Glutamatergic neuron (in vitro differentiated cells): Measurements from ENCODE around the gene MXD4. TPM values are rescaled to one million over a fixed set of nuclear protein-coding genes. Genes with fewer than 3 reads are reported as not detected.
"Not testable (repeated sequence)": the region's sequence is repeated elsewhere in the genome, so short reads cannot be mapped to it uniquely, and the experiment has no call there.

ENCODE experiments used
- DNase-seq: peaks from one replicate; pipeline ENCODE4 v3.0.0; 2022
- H3K27ac Mint-ChIP-seq: one replicate; pipeline ENCODE4 v1.8.0; 2020; ENCODE audit warnings: mild to moderate bottlenecking, mixed read lengths, inconsistent platforms; ENCODE audit not compliant: unreplicated experiment
- H3K27me3 Mint-ChIP-seq: one replicate; pipeline ENCODE4 v1.8.0; 2020; ENCODE audit warnings: mild to moderate bottlenecking, moderate library complexity, mixed read lengths, inconsistent platforms; ENCODE audit not compliant: unreplicated experiment
- H3K36me3 Mint-ChIP-seq: one replicate; pipeline ENCODE4 v1.8.0; 2020; ENCODE audit warnings: mild to moderate bottlenecking, mixed read lengths, inconsistent platforms; ENCODE audit not compliant: unreplicated experiment
- H3K4me1 Mint-ChIP-seq: one replicate; pipeline ENCODE4 v1.8.0; 2020; ENCODE audit warnings: mild to moderate bottlenecking, low read depth, mixed read lengths, inconsistent platforms; ENCODE audit not compliant: unreplicated experiment
- H3K4me3 Mint-ChIP-seq: one replicate; pipeline ENCODE4 v1.8.0; 2020; ENCODE audit warnings: mild to moderate bottlenecking, mixed read lengths, inconsistent platforms; ENCODE audit not compliant: unreplicated experiment
- H3K9me3 Mint-ChIP-seq: one replicate; pipeline ENCODE4 v1.8.0; 2020; ENCODE audit warnings: mild to moderate bottlenecking, moderate library complexity, mixed read lengths, inconsistent platforms; ENCODE audit not compliant: unreplicated experiment
- total RNA-seq: library from RNA; stranded (reverse); fragmentation: NEBNext Ultra II Directional; extraction: Animal tissue kit (Norgen Biotek cat#: 25700); gene quantifications from one replicate; pipeline ENCODE4 v1.2.1, GENCODE V29; 2021; ENCODE audit not compliant: unreplicated experiment
- TF ChIP-seq, protein P1 (sequence below): fragments of 200-600 bp; sonication (generic); IDR thresholded peaks from one replicate; pipeline ENCODE4 v1.5.0; 2021; ENCODE audit not compliant: partially characterized antibody, unreplicated experiment

MXD4 gene
- total RNA-seq, 1 donor from 2014 or later: 143 TPM

- Mint-ChIP-seq H3K4me1 (no peaks in the 10 kb centered on the region), H3K27me3 (no peaks in the 10 kb centered on the region), H3K27ac (no peak overlapping the region), H3K36me3 (no peaks in the 10 kb centered on the region), H3K4me3 (no peak overlapping the region), H3K9me3 (no peaks in the 10 kb centered on the region)
- TF ChIP-seq, protein P1, sequence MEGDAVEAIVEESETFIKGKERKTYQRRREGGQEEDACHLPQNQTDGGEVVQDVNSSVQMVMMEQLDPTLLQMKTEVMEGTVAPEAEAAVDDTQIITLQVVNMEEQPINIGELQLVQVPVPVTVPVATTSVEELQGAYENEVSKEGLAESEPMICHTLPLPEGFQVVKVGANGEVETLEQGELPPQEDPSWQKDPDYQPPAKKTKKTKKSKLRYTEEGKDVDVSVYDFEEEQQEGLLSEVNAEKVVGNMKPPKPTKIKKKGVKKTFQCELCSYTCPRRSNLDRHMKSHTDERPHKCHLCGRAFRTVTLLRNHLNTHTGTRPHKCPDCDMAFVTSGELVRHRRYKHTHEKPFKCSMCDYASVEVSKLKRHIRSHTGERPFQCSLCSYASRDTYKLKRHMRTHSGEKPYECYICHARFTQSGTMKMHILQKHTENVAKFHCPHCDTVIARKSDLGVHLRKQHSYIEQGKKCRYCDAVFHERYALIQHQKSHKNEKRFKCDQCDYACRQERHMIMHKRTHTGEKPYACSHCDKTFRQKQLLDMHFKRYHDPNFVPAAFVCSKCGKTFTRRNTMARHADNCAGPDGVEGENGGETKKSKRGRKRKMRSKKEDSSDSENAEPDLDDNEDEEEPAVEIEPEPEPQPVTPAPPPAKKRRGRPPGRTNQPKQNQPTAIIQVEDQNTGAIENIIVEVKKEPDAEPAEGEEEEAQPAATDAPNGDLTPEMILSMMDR: no peak
- no peak for DNase-seq
These were observed 30.8 kb downstream of the MXD4 start for GRCh38 chr4:2231082-2231481.

DNA sequence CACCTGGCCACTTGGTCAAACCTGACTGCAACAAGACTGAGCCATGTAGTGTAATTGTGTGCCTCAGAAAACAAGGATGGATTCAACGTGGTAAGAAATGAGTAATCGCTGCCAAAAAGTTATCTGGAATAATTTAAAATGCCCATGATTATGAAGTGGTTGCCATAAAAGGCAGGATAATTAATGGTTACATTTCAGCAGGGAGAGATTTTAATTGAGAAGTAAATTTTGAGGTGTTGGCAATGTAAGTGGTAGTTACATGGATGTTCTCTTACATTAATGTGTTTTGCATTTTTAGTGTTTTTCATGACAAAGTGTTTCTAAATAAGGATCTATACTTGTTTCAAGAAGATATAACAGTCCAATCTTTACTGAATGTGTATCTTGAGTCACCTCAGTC, 35.6 kb downstream of the MXD4 start:
- DNase-seq: no peak
- H3K36me3 Mint-ChIP-seq: no peaks in the 10 kb centered on the region
- H3K4me3 Mint-ChIP-seq: no peak overlapping the region
- no peaks in the 10 kb centered on the region for H3K4me1 Mint-ChIP-seq
- no peaks in the 10 kb centered on the region for H3K27me3 Mint-ChIP-seq
- TF ChIP-seq, protein P1: no peak
- H3K9me3 Mint-ChIP-seq: peaks cover 2% of the 10 kb centered on the region
- no peak overlapping the region for H3K27ac Mint-ChIP-seq

GRCh38 chr4:2222838-2223237, 39.1 kb downstream of the MXD4 start:
- Mint-ChIP-seq H3K9me3 (peaks cover 2% of the 10 kb centered on the region), H3K4me1 (no peaks in the 10 kb centered on the region), H3K27ac (no peak overlapping the region), H3K4me3 (no peak overlapping the region), H3K27me3 (peaks cover 3% of the 10 kb centered on the region), H3K36me3 (no peaks in the 10 kb centered on the region)
- TF ChIP-seq, protein P1: no peak
- DNase-seq: no peak

DNA sequence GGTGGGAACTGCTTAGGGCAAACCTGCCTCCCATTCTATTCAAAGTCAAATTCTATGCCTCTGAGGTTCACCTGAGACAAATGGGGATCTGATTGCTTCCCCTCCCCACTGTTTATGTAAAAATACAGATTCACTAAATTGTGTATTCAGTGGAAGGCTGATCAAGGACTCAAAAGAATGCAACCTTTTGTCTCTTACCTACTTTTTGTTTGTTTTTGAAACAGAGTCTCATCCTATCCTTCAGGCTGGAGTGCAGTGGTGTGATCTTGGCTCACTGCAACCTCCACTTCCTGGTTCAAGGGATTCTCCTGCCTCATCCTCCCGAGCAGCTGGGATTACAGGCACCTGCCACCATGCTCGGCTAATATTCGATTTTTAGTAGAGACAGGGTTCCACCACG, 40.5 kb downstream of the MXD4 start:
- H3K27ac Mint-ChIP-seq, H3K9me3 Mint-ChIP-seq: not testable (repeated sequence)

GRCh38 chr4:2220016-2220630, 41.8 kb downstream of the MXD4 start:
- H3K27me3 Mint-ChIP-seq: peaks cover 3% of the 10 kb centered on the region
- peak; percentile 83 for DNase-seq
- H3K4me1 Mint-ChIP-seq: no peaks in the 10 kb centered on the region
- no peaks in the 10 kb centered on the region for H3K36me3 Mint-ChIP-seq
- TF ChIP-seq, protein P1: peak; percentile 73
- no peak overlapping the region for H3K27ac Mint-ChIP-seq
- H3K4me3 Mint-ChIP-seq: no peak overlapping the region
- H3K9me3 Mint-ChIP-seq: peaks cover 2% of the 10 kb centered on the region

More for the DNA sequence above, 40.5 kb downstream of the MXD4 start:
- H3K27me3 Mint-ChIP-seq, DNase-seq, H3K36me3 Mint-ChIP-seq, H3K4me1 Mint-ChIP-seq, H3K4me3 Mint-ChIP-seq: not testable (repeated sequence)
